DMS79 (cell line): ENCODE results near the gene ZSWIM6.

Experiments
- DNase-seq: peaks from one replicate; lab custom pipeline; 2025; lab: John Stamatoyannopoulos, UW

ZSWIM6 gene

GRCh38 chr5:61447780-61448495, 115.9 kb downstream of the ZSWIM6 start:
- no peak for DNase-seq

GRCh38 chr5:61449804-61450492, 117.9 kb downstream of the ZSWIM6 start:
- DNase-seq = no peak

- peak; percentile 57 for DNase-seq
Observed at GRCh38 chr5:61450493-61451279, 118.6 kb downstream of the ZSWIM6 start.

- no peak for DNase-seq
Observed at GRCh38 chr5:61455179-61456006, 123.3 kb downstream of the ZSWIM6 start.

GRCh38 chr5:61460471-61460870, 128.4 kb downstream of the ZSWIM6 start:
- no peak for DNase-seq

- no peak for DNase-seq
Observed at GRCh38 chr5:61461417-61461816, 129.4 kb downstream of the ZSWIM6 start.

- no peak for DNase-seq
Observed at GRCh38 chr5:61461926-61462325, 129.9 kb downstream of the ZSWIM6 start.

- DNase-seq = no peak
Observed at GRCh38 chr5:61463596-61463995, 131.5 kb downstream of the ZSWIM6 start.

GRCh38 chr5:61464512-61464911, 132.5 kb downstream of the ZSWIM6 start:
- DNase-seq = no peak

GRCh38 chr5:61465066-61465465, 133.0 kb downstream of the ZSWIM6 start:
- no peak for DNase-seq

- no peak for DNase-seq
Observed at GRCh38 chr5:61465496-61465895, 133.4 kb downstream of the ZSWIM6 start.

GRCh38 chr5:61466017-61466416, 134.0 kb downstream of the ZSWIM6 start:
- DNase-seq = no peak

GRCh38 chr5:61467766-61468482, 135.9 kb downstream of the ZSWIM6 start:
- DNase-seq = no peak

GRCh38 chr5:61468483-61468865, 136.4 kb downstream of the ZSWIM6 start:
- DNase-seq = no peak

- DNase-seq = no peak
Observed at GRCh38 chr5:61471352-61471751, 139.3 kb downstream of the ZSWIM6 start.

- no peak for DNase-seq
Observed at GRCh38 chr5:61472172-61472958, 140.3 kb downstream of the ZSWIM6 start.

- DNase-seq = no peak
Observed at GRCh38 chr5:61474746-61475145, 142.7 kb downstream of the ZSWIM6 start.

GRCh38 chr5:61477788-61478187, 145.7 kb downstream of the ZSWIM6 start:
- DNase-seq = no peak

GRCh38 chr5:61479850-61480614, 148.0 kb downstream of the ZSWIM6 start:
- DNase-seq = no peak

- DNase-seq = no peak
Observed at GRCh38 chr5:61482980-61483379, 150.9 kb downstream of the ZSWIM6 start.
